ENCODE results near the gene CNTN5. TPM values are rescaled to one million over a fixed set of nuclear protein-coding genes. Genes with fewer than 3 reads are reported as not detected.

The CNTN5 gene
- total and polyA plus RNA-seq, 2 donors (not counting 1 experiment from before 2014, with no cell fraction given): not detected

- H3K4me3 Mint-ChIP-seq: no peak overlapping the region
- no peak for DNase-seq
- no peaks in the 10 kb centered on the region for H3K9me3 Mint-ChIP-seq (ENCODE audit: insufficient read depth)
- ChIA-PET CTCF (no interaction called here), POLR2A (no interaction called here)
- Histone ChIP-seq H3K9me3 (ENCODE audit: control extremely low read depth in 1 of 3, control insufficient read depth in 2 of 3, insufficient read depth in 1 of 3, low read length in 2 of 3) (no peaks in the 10 kb centered on the region), H3K27me3 (replicated peaks in 1 of 4; ENCODE audit: control extremely low read depth in 1 of 4, control insufficient read depth in 3 of 4, insufficient read depth in 4 of 4, low read length in 3 of 4) (no peaks in the 10 kb centered on the region), H3K36me3 (replicated peaks in 1 of 2; ENCODE audit: control extremely low read depth in 1 of 2, control insufficient read depth in 1 of 2, extremely low read depth in 1 of 2, insufficient read depth in 2 of 2, low read length in 1 of 2) (no peaks in the 10 kb centered on the region), H3K79me2 (ENCODE audit: control insufficient read depth, insufficient read depth, low read length) (no peaks in the 10 kb centered on the region), H3K27ac (ENCODE audit: low read length in 2 of 2) (no peak overlapping the region), H3K9ac (ENCODE audit: low read length) (no peak overlapping the region), H3K4me3 (ENCODE audit: control extremely low read depth in 1 of 5, extremely low read depth in 1 of 5, insufficient read depth in 1 of 5, low read depth in 2 of 5, low read length in 4 of 5) (no peak overlapping the region), H3K4me1 (ENCODE audit: control insufficient read depth in 2 of 2, insufficient read depth in 2 of 2, low read length in 2 of 2) (no peaks in the 10 kb centered on the region), H2AFZ (ENCODE audit: insufficient read depth, low read depth, low read length, poor library complexity, severe bottlenecking) (no peak overlapping the region), H3K4me2 (replicated peaks; ENCODE audit: low read depth, low read length, poor library complexity, severe bottlenecking) (no peak overlapping the region), H4K20me1 (ENCODE audit: control insufficient read depth, insufficient read depth, low read length, poor library complexity, severe bottlenecking) (no peaks in the 10 kb centered on the region)
- H3K27me3 Mint-ChIP-seq: no peaks in the 10 kb centered on the region
- ATAC-seq (ENCODE audit: low read depth): no peak
- WGBS (ENCODE audit: insufficient coverage): no CpG with 5 or more reads among the region's 2 CpGs
- no peak overlapping the region for H3K27ac Mint-ChIP-seq
- TF ChIP-seq CTCF (IDR thresholded peaks at IDR 0.05) (no peak), EZH2 (IDR thresholded peaks at IDR 0.05; ENCODE audit: borderline replicate concordance, insufficient read depth, low read depth, low read length, poor library complexity, severe bottlenecking) (no peak)
- intact Hi-C loops (cut with micrococcal nuclease): no loop called here
- H3K4me1 Mint-ChIP-seq: no peaks in the 10 kb centered on the region
Observed at GRCh38 chr11:99589771-99590170, 569.0 kb downstream of the CNTN5 start.

DNA sequence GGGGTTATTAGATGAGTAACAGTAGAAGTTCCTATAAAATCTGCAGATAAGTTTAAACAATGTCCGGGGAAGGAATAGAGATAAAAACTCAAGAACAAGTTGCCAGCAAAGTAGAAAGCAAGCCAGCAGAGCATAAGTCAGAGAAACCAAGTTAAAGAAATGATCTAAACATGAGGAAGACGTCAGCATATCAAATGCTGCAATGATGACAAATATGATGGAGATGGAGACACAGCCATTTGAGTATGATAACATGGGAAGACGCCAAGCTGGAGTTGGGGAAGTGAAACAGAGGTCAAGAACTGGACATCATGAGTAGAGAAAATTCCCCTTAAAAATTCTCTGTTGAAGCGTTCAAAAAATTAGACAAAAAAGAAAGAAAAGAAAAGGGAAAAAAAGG is 571.5 kb downstream of the CNTN5 start:
- Histone ChIP-seq H3K79me2 (ENCODE audit: control insufficient read depth, insufficient read depth, low read length) (no peaks in the 10 kb centered on the region), H3K27me3 (replicated peaks in 1 of 4; ENCODE audit: control extremely low read depth in 1 of 4, control insufficient read depth in 3 of 4, insufficient read depth in 4 of 4, low read length in 3 of 4) (no peaks in the 10 kb centered on the region), H3K9ac (ENCODE audit: low read length) (no peak overlapping the region), H4K20me1 (ENCODE audit: control insufficient read depth, insufficient read depth, low read length, poor library complexity, severe bottlenecking) (no peaks in the 10 kb centered on the region), H3K4me3 (ENCODE audit: control extremely low read depth in 1 of 5, extremely low read depth in 1 of 5, insufficient read depth in 1 of 5, low read depth in 2 of 5, low read length in 4 of 5) (no peak overlapping the region), H3K9me3 (ENCODE audit: control extremely low read depth in 1 of 3, control insufficient read depth in 2 of 3, insufficient read depth in 1 of 3, low read length in 2 of 3) (no peaks in the 10 kb centered on the region), H3K4me1 (ENCODE audit: control insufficient read depth in 2 of 2, insufficient read depth in 2 of 2, low read length in 2 of 2) (no peaks in the 10 kb centered on the region), H3K27ac (ENCODE audit: low read length in 2 of 2) (no peak overlapping the region), H2AFZ (ENCODE audit: insufficient read depth, low read depth, low read length, poor library complexity, severe bottlenecking) (no peak overlapping the region), H3K4me2 (replicated peaks; ENCODE audit: low read depth, low read length, poor library complexity, severe bottlenecking) (no peak overlapping the region), H3K36me3 (replicated peaks in 1 of 2; ENCODE audit: control extremely low read depth in 1 of 2, control insufficient read depth in 1 of 2, extremely low read depth in 1 of 2, insufficient read depth in 2 of 2, low read length in 1 of 2) (no peaks in the 10 kb centered on the region)
- DNase-seq (no peak), ATAC-seq (ENCODE audit: low read depth) (no peak)
- no peak for TF ChIP-seq EZH2 (IDR thresholded peaks at IDR 0.05; ENCODE audit: borderline replicate concordance, insufficient read depth, low read depth, low read length, poor library complexity, severe bottlenecking)
- no peak for TF ChIP-seq CTCF (IDR thresholded peaks at IDR 0.05)
- 88% methylated on average over 2 of the region's 4 CpGs for WGBS (ENCODE audit: insufficient coverage)
- Mint-ChIP-seq H3K27me3 (no peaks in the 10 kb centered on the region), H3K4me3 (no peak overlapping the region), H3K4me1 (no peaks in the 10 kb centered on the region), H3K9me3 (ENCODE audit: insufficient read depth) (no peaks in the 10 kb centered on the region), H3K27ac (no peak overlapping the region)
- ChIA-PET POLR2A (no interaction called here), CTCF (no interaction called here)
- intact Hi-C loops (cut with micrococcal nuclease): no loop called here

Data from B cell (primary cell).